NK-92 treated with Interleukin-12 subunit alpha and Interleukin-12 subunit beta, amount 100 ng/mL, for 24 hours (cell line): ENCODE results near the gene MIPEP.

Source experiments
- DNase-seq: peaks from one replicate; lab custom pipeline; 2025; lab: John Stamatoyannopoulos, UW

MIPEP gene

DNA sequence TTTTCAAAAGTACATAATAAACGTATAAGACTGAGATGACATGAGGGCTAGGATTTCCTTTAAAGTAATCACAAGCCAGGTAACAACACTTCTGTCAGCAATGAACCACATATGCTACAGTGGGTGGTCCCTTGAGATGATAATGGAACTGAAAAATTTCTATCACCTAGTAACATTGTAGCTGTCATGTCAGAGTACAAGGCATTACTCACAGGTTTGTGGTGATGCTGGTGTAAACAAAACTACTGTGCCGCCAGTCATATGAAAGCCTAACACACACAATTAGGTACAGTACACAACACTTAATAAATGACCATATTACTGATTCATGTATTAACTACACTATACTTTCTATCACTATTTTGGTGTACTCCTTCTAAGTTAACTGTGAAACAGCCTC, 36.8 kb downstream of the MIPEP start:
- DNase-seq, result no peak

DNA sequence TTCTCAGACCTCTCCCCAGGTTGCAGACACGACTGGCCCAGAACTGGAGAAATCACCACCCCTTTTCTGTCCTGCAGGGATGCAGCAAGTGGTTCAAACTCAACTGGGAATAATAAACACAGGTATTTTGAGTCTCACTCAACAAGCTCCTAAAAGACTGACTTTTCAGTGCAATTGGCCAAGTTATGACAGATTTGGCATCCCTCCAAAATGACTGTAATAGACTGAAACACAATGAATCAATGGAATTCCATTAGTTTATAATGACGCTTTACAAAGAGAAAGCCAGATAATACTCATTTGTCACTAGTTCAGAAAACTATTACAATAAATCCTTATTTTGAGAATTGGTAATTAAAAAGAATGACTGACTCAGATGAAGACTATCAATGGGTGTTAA, 38.1 kb downstream of the MIPEP start:
- no peak for DNase-seq

DNA sequence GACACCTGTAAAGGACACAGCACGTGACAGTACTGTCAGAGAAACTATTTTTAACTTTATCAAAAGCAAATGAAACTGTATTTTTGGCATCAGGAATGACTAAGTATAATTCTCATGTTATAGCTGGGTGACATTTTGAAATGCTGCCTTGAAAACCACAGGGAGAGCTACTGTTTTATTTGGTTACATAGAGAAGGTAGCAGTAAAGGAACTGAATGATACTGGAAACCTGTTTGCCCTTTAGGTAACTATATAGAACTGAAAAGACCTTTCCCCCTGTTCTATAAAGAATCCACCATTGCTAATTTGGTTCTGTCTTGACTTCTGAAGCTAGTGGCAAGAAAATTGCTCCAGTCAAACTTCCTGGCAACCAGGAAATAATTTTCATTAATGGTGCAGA, 39.1 kb downstream of the MIPEP start:
- DNase-seq, result no peak

DNA sequence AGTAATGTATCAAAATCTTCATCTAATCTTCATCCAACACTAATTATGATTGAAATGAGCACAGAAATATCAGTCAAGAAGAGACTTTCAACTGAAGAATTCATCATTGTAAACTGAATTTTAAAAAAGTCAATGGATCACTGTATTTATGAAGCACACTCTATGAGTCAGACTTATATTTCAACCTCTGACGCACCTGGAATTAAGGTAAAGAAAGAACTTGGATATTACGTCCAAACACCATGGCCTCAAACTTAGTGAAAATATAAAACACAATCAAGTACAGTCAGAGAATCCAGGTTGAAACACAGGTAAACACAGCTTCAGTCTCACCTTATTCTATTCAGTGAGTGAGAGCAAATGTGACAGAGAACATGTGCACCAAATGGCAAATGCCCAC, 39.5 kb downstream of the MIPEP start:
- no peak for DNase-seq

GRCh38 chr13:23848646-23849141, 40.5 kb downstream of the MIPEP start:
- DNase-seq, result no peak

- no peak for DNase-seq
These were observed 41.2 kb downstream of the MIPEP start for GRCh38 chr13:23848019-23848418.

GRCh38 chr13:23847497-23847896, 41.7 kb downstream of the MIPEP start:
- no peak for DNase-seq

GRCh38 chr13:23845105-23845725, 44.0 kb downstream of the MIPEP start:
- no peak for DNase-seq

DNA sequence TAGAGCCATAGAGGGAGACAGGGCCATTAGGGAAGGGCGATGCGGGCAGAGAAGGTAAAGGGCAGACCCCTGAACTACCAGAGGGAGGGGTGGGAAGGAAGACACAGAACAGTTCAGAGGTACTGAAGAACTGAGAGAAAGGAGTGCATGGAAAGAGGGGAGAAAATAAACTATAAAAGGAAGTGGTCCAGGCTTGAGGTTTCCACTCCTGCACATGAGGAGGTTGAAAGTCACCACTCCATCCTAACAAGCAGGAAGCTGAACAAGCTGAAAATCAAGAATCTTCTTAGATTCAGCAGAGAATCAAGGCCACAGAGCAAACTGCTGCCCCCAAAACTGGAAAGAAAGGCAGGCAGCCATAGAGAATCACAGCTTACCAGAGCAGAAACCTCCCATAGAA, 45.1 kb downstream of the MIPEP start:
- no peak for DNase-seq

DNA sequence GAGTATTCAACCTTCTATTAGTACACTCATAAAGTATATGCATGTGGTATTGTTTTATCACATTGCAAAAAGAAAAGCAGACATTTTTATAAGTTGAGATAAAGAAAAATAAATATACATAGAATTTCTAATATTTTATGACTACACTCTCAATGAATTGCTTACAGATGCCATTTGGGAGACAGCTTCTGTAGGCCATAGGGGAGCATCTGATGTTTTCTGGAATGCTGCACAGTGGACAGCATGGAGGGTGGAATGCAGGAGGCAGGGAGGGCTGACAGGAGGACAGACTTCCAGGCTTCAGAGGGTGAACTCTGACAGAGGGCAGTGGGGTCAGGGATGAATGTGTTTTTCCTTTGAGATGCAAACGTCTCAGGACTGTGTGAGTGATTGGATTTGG, 45.8 kb downstream of the MIPEP start:
- DNase-seq, result no peak

- DNase-seq, result no peak
These were observed 46.8 kb downstream of the MIPEP start for GRCh38 chr13:23842406-23842805.

GRCh38 chr13:23833733-23834611, 55.2 kb downstream of the MIPEP start:
- no peak for DNase-seq

DNA sequence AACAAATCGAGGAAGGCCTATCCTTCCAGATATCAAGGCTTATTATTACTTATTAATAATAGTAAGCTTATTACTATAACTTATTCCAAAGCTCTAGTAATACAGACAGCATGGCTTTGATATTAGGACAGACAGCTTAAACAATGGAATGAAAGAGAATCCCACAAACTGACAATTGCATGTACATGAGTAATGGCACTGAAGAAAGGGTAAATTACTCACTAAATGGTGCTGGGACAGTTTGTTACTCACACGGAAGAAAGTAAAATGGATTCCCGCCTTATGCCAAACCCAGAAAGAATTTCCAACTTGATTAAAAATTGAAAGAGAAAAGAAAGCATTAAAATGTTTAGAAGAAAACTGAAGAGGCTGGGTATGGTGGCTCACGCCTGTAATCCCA, 60.3 kb downstream of the MIPEP start:
- no peak for DNase-seq

DNA sequence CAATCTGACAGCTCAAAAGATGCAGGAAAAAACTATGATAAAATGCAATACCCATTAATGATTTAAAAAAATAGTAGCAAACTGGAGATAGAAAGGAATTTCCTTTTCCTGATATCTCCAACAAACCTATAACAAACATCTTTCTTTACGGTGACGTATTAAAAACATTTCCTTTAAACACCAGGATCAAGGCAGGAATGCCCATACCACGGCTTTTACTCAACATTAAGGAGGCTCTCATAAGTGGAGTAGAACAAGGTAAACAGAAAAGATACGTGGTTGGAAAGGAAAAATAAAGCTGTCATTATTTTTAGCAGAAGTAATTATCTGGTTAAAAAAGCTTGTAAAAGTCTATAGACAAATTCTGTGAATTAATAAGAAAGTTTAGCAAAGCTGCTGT, 61.1 kb downstream of the MIPEP start:
- DNase-seq, result no peak

DNA sequence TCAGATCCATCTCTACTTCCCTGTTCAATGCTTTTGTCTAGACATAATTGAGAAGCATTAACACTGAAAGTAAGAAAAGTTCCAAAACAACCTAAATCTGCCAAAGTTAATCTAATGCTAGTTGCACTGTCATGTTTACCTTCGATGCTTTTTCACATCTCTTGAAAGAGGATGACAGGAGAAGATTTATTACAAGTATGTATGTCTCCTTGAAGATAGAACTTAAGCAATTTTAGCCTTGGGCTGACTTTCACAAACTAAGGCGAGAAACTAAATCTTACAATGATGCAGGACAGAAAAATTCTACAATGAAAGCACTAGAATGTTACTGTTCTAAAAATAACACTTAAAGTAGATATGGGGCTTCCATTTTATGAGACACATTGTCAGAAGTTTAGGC, 64.0 kb downstream of the MIPEP start:
- DNase-seq, result no peak

- DNase-seq, result no peak
These were observed 64.8 kb downstream of the MIPEP start for GRCh38 chr13:23824371-23824770.

DNA sequence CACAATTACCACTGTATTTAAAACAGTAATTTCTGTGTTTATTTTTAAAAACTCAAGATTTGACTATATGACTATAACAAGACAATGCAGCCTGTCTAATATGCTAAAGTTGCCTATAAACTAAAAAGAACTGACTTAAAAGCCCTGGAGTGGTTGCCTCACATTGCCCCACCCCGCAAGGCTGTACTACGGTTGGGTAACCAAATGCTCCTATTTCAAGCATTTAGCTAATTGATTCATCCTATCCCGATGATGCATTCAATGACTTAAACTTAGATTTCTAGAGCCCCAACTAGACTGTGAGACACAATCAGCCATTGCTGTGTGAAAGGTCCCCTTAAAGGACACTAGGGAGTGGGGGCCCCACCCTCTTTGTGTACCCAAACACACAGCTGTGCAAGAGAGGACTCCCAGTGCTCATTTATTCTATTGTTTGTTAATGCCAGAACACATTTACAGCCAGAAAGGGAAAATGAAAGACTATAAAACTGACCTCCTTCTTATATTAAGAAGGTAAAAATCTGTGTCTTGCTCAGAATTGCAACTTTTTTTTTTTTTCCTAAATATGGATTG, 66.9 kb downstream of the MIPEP start:
- no peak for DNase-seq

DNA sequence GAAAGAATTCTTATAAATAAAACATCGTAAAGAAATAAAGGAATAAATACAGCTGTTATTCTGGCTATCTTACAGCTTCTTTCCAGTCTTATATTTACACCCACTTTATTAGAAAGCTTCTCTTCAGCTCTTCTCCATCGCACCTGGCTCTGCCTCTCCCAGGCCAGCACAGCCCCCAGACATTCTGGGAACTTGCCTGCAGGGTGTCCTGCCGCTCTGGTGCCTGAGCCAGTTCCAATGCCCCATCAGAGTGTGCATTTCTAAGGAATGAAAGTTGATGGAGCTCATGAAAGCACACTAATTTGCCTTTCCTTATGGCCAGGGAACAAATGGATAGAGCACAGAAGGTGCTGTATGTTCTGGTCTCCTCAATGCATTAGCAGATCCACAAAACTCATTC, 68.7 kb downstream of the MIPEP start:
- no peak for DNase-seq

DNA sequence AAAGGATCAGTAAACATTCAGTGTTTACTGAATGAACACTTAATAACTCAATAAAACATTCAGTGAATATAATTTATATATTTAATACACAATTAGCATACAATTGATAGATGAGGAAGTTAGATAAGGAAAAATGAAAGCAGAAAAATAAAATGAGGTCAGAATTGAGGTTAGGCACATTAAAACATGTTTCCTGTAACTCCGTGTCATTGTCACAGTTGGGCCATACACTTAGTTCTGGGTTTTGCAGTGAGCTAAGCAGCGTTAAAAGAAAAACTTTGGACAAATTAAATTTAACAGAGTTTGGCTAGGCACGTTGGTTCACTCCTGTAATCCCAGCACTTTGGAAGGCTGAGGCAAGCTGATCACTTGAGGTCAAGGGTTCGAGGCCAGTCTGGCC, 71.4 kb downstream of the MIPEP start:
- no peak for DNase-seq

- DNase-seq, result no peak
These were observed 72.1 kb downstream of the MIPEP start for GRCh38 chr13:23817136-23817535.

DNA sequence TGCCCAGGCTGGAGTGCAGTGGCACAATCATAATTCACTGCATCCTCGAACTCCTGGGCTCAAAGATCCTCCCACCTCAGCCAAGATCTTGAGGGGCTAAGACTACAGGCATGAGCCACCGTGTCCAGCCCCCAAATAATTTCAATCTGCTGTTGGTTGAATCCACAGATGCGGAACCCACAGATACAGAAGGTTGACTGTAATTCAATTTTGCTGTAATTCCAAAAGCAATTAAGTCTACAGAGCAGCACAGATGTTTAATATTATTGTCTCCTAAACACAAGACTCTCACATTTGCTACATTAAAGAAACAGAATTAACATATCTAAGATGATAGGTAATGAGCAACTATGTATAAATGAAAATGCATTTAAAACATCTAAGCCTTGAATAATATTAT, 75.6 kb downstream of the MIPEP start:
- DNase-seq, result no peak

DNA sequence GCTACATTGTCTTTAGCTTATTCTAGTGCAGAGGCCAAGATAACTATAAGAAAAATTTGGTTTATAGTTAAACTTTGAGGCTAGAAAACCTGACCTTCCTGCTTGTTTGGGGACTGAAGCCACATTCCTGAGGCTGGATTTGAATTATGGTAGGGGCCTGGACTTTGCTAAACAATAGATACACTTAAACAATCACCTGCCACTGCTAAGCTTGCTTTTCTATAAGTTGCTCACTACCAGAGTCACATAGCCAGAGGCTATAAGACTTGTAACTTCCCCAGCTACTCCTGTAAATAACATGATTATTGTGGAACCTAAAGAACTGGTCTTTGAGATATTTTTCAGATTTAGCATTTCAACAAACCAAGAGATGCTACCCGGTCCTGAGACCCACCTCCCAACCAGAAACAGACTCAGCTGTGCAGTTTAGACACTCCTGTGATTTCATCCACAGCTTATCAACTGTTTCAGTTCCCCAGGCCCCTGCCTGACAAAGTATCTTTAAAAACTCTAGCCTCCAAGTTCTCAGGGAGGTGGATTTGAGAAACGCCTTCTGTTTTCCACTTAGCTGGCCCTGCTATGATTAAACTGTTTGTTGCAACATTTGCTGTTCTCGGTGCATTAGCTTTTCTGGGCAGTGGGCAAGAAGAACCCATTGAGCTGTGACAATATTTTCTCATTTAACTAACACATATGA, 77.7 kb downstream of the MIPEP start:
- DNase-seq, result no peak
